ENCODE data around the gene PRRT3. TPM values are rescaled to one million over a fixed set of nuclear protein-coding genes. Genes with fewer than 3 reads are reported as not detected.
A peak's percentile ranks its signal among the peaks of the same experiment; 100 is the strongest.

Gene PRRT3
- polyA plus RNA-seq, 1 of the 3 experiments (the other 2 are of a cell fraction): 5.5 TPM

- no peak overlapping the region for H3K9ac ChIP-seq
- H3K4me2 ChIP-seq: no peak overlapping the region
- WGBS (ENCODE audit: low lambda C conversion rate): 41% methylated on average over 3 of the region's 3 CpGs
- H3K4me1 ChIP-seq (ENCODE audit: control insufficient read depth in 1 of 2, insufficient read depth in 2 of 2, low read depth in 1 of 2, low read length in 1 of 2): no peaks in the 10 kb centered on the region; a peak in 1 of 4 replicates
- H3K9me3 ChIP-seq: no peaks in the 10 kb centered on the region
- H3K4me3 ChIP-seq (ENCODE audit: low read depth in 2 of 2, low read length in 1 of 2): no peak overlapping the region
- H4K20me1 ChIP-seq (ENCODE audit: insufficient read depth): no peaks in the 10 kb centered on the region
- no peak overlapping the region for H2AFZ ChIP-seq (ENCODE audit: low read depth)
- no peak for DNase-seq
- H3K36me3 ChIP-seq (replicated peaks in 1 of 2; ENCODE audit: control insufficient read depth in 1 of 2, insufficient read depth in 2 of 2, low read length in 1 of 2): peaks cover 50 to 74% of the 10 kb centered on the region in 2 experiments
- peak overlapping the region in 1 of 2 experiments; percentile 56; a peak in 2 of 4 replicates for H3K27ac ChIP-seq (ENCODE audit: low read depth in 2 of 2, low read length in 1 of 2)
- ChIA-PET CTCF (no interaction called here), POLR2A (no interaction called here)
- peaks cover 5% of the 10 kb centered on the region; the same call in 1 of the 2 replicates for H3K79me2 ChIP-seq (ENCODE audit: insufficient read depth)
- peaks cover 23% of the 10 kb centered on the region for H3F3A ChIP-seq (replicated peaks; ENCODE audit: insufficient read depth)
- no peaks in the 10 kb centered on the region for H3K9me2 ChIP-seq
- TF ChIP-seq JUND (IDR thresholded peaks at IDR 0.05) (peak; percentile 70; the same call in 1 of the 2 replicates), TEAD4 (IDR thresholded peaks at IDR 0.05; ENCODE audit: borderline replicate concordance, insufficient read depth) (peak; percentile 31; the same call in 1 of the 2 replicates), RAD21 (IDR thresholded peaks at IDR 0.05; ENCODE audit: low read length) (no peak), NFIC (IDR thresholded peaks at IDR 0.05; ENCODE audit: borderline replicate concordance) (peak; percentile 75), GABPA (IDR thresholded peaks at IDR 0.05; ENCODE audit: low read depth) (no peak), TCF12 (IDR thresholded peaks at IDR 0.05) (peak; percentile 30; the same call in 1 of the 2 replicates), PBX3 (IDR thresholded peaks at IDR 0.05) (no peak), FOSL2 (IDR thresholded peaks at IDR 0.05; ENCODE audit: borderline replicate concordance, low read depth) (peak; percentile 81), MXI1 (IDR thresholded peaks at IDR 0.05; ENCODE audit: low read depth, low read length) (no peak), USF2 (IDR thresholded peaks at IDR 0.05; ENCODE audit: borderline replicate concordance, low read depth, low read length) (no peak), EP300 (IDR thresholded peaks at IDR 0.05; ENCODE audit: borderline replicate concordance in 1 of 2, low read depth in 1 of 2, low read length in 1 of 2) (0 out of 4 replicates have a peak, but pooled peaks of 1 of the 2 experiments have one; percentile 13), RCOR1 (IDR thresholded peaks at IDR 0.05; ENCODE audit: low read length) (no peak)
- H3K27me3 ChIP-seq (ENCODE audit: insufficient read depth): no peaks in the 10 kb centered on the region
These were observed 17.9 kb upstream of the PRRT3 start for GRCh38 chr3:9970020-9970652.

- Histone ChIP-seq H3K9me3 (no peaks in the 10 kb centered on the region), H3K36me3 (replicated peaks in 1 of 2; ENCODE audit: control insufficient read depth in 1 of 2, insufficient read depth in 2 of 2, low read length in 1 of 2) (peaks cover 48 to 69% of the 10 kb centered on the region in 2 experiments), H4K20me1 (ENCODE audit: insufficient read depth) (no peaks in the 10 kb centered on the region), H3K9me2 (no peaks in the 10 kb centered on the region), H2AFZ (ENCODE audit: low read depth) (no peak overlapping the region), H3K9ac (no peak overlapping the region), H3K4me2 (no peak overlapping the region), H3K27ac (ENCODE audit: low read depth in 2 of 2, low read length in 1 of 2) (peak overlapping the region in 1 of 2 experiments; percentile 56; a peak in 2 of 4 replicates), H3K27me3 (ENCODE audit: insufficient read depth) (no peaks in the 10 kb centered on the region), H3K79me2 (ENCODE audit: insufficient read depth) (peaks cover 5% of the 10 kb centered on the region; the same call in 1 of the 2 replicates), H3K4me1 (ENCODE audit: control insufficient read depth in 1 of 2, insufficient read depth in 2 of 2, low read depth in 1 of 2, low read length in 1 of 2) (no peaks in the 10 kb centered on the region; a peak in 1 of 4 replicates), H3K4me3 (ENCODE audit: low read depth in 2 of 2, low read length in 1 of 2) (no peak overlapping the region), H3F3A (replicated peaks; ENCODE audit: insufficient read depth) (peaks cover 23% of the 10 kb centered on the region)
- no peak for DNase-seq
- TF ChIP-seq NRF1 (IDR thresholded peaks at IDR 0.05; ENCODE audit: low read depth, low read length): no peak
- no peak for TF ChIP-seq GABPA (IDR thresholded peaks at IDR 0.05; ENCODE audit: low read depth)
- TF ChIP-seq, protein P1, sequence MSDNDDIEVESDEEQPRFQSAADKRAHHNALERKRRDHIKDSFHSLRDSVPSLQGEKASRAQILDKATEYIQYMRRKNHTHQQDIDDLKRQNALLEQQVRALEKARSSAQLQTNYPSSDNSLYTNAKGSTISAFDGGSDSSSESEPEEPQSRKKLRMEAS (IDR thresholded peaks at IDR 0.05; ENCODE audit: low read depth): no peak
- WGBS (ENCODE audit: low lambda C conversion rate): 91% methylated on average over 4 of the region's 4 CpGs
- CTCF ChIA-PET: interaction anchor here (1.0 kb wide), 1 partner anchor 37 kb away, joined by 3 read pairs; no protein-coding TSS in a partner anchor
- POLR2A ChIA-PET: no interaction called here
These were observed 17.4 kb upstream of the PRRT3 start for GRCh38 chr3:9969632-9970019.

All from SK-N-SH (cell line).